Liver (tissue), 9 donors: ENCODE results near the gene PCDH9. TPM values are rescaled to one million over a fixed set of nuclear protein-coding genes. Genes with fewer than 3 reads are reported as not detected.

ENCODE experiments used
- DNase-seq: peaks from one replicate; pipeline ENCODE4 v3.0.0-alpha.2; 2017; ENCODE audit warnings: low spot score
- H3K27ac ChIP-seq, 2 donors: one replicate each; pipeline ENCODE4 v1.7.0; 2013; ENCODE audit warnings: inconsistent platforms in 2 of 2, low read length in 2 of 2, control low read depth in 1 of 2, low read depth in 1 of 2, mild to moderate bottlenecking in 1 of 2
- H3K27me3 ChIP-seq, 4 donors: one replicate each; pipeline versions ENCODE4 v1.6.1 to v1.7.0; 2013; ENCODE audit warnings: low read length in 3 of 4, inconsistent platforms in 1 of 4, mild to moderate bottlenecking in 1 of 4, moderate library complexity in 1 of 4; ENCODE audit not compliant: control insufficient read depth in 4 of 4, insufficient read depth in 4 of 4
- H3K36me3 ChIP-seq, 4 donors: one replicate each; pipeline versions ENCODE4 v1.6.1 to v1.7.0; 2013; ENCODE audit warnings: low read length in 3 of 4, mild to moderate bottlenecking in 3 of 4, low read depth in 1 of 4, moderate library complexity in 1 of 4; ENCODE audit not compliant: control insufficient read depth in 4 of 4, insufficient read depth in 3 of 4
- H3K4me1 ChIP-seq, 4 donors: one replicate each; pipeline versions ENCODE4 v1.6.1 to v1.7.0; 2013; ENCODE audit warnings: low read length in 3 of 4, mild to moderate bottlenecking in 3 of 4, moderate library complexity in 1 of 4; ENCODE audit not compliant: control insufficient read depth in 4 of 4, insufficient read depth in 4 of 4
- H3K4me3 ChIP-seq, 3 donors: one replicate each; pipeline versions ENCODE4 v1.6.1 to v1.7.0; 2013; ENCODE audit warnings: low read length in 3 of 3, control low read depth in 1 of 3, low read depth in 1 of 3, mild to moderate bottlenecking in 1 of 3
- H3K9ac ChIP-seq, 2 donors: one replicate each; pipeline ENCODE4 v1.7.0; 2013; ENCODE audit warnings: low read length in 2 of 2, mild to moderate bottlenecking in 2 of 2, moderate library complexity in 2 of 2, control low read depth in 1 of 2, low read depth in 1 of 2
- H3K9me3 ChIP-seq, 4 donors: one replicate each; pipeline versions ENCODE4 v1.6.1 to v1.7.0; 2013; ENCODE audit warnings: low read length in 3 of 4; ENCODE audit not compliant: control insufficient read depth in 4 of 4
- ATF3 ChIP-seq: IDR thresholded peaks from 2 replicates; pipeline ENCODE4 v1.6.1; 2016; ENCODE audit warnings: antibody characterized with exemption
- CTCF ChIP-seq: fragments of 150-350 bp; IDR thresholded peaks from 2 replicates; pipeline ENCODE4 v1.5.1; 2017; ENCODE audit warnings: improper control_type of control experiment, low read depth, low read length; ENCODE audit not compliant: missing input control
- FOXA1 ChIP-seq: IDR thresholded peaks from 2 replicates; pipeline ENCODE4 v1.6.1; 2016; ENCODE audit warnings: antibody characterized with exemption
- FOXA2 ChIP-seq: IDR thresholded peaks from 2 replicates; pipeline ENCODE4 v1.6.1; 2016; ENCODE audit warnings: antibody characterized with exemption
- HNF4A ChIP-seq, 2 donors: conservative IDR thresholded peaks; 2 replicates each; pipeline ENCODE4 v1.6.1; 2016; ENCODE audit warnings: antibody characterized with exemption in 2 of 2, mild to moderate bottlenecking in 2 of 2
- MAX ChIP-seq: IDR thresholded peaks from 2 replicates; pipeline ENCODE4 v1.6.1; 2016; ENCODE audit warnings: antibody characterized with exemption
- NR2F2 ChIP-seq: IDR thresholded peaks from 2 replicates; pipeline ENCODE4 v1.6.1; 2016; ENCODE audit warnings: antibody characterized with exemption
- RAD21 ChIP-seq, 2 donors: IDR thresholded peaks; 2 replicates each; pipeline ENCODE4 v1.6.1; 2016; ENCODE audit warnings: antibody characterized with exemption in 2 of 2, mild to moderate bottlenecking in 2 of 2
- SP1 ChIP-seq: IDR thresholded peaks from 2 replicates; pipeline ENCODE4 v1.6.1; 2018; ENCODE audit warnings: antibody characterized with exemption, mild to moderate bottlenecking
- TAF1 ChIP-seq: conservative IDR thresholded peaks from 2 replicates; pipeline ENCODE4 v1.6.1; 2016; ENCODE audit warnings: antibody characterized with exemption, mild to moderate bottlenecking
- YY1 ChIP-seq: IDR thresholded peaks from 2 replicates; pipeline ENCODE4 v1.6.1; 2016; ENCODE audit warnings: antibody characterized with exemption, mild to moderate bottlenecking
- ZBTB33 ChIP-seq: IDR thresholded peaks from 2 replicates; pipeline ENCODE4 v1.6.1; 2016; ENCODE audit warnings: antibody characterized with exemption
- WGBS: extraction: QIAGEN DNeasy Blood & Tissue Kit; methylation state at CpG from one replicate; pipeline ENCODE4 v1.1.7; 2013; 5-methylcytosine and 5-hydroxymethylcytosine counted together
- polyA plus RNA-seq, 2 donors: library from polyadenylated mRNA; stranded (reverse) in 1 of 2; unstranded in 1 of 2; fragments of 200-250 nt in 1 of 2; fragments of >200 nt in 1 of 2; fragmentation: Nextera tagmentation in 1 of 2; extraction: Ambion mirVana in 1 of 2; gene quantifications; one replicate each; pipeline versions ENCODE4 v1.2.1 to v1.2.3, GENCODE V29; 2013 to 2015
- total RNA-seq, 2 donors: library from RNA; depleted of rRNA; stranded (reverse); fragments of >200 nt; gene quantifications; one replicate each; pipeline ENCODE4 v1.2.3, GENCODE V29; 2014
- donor health status: healthy.
- donor health status: healthy.
- donor health status: healthy.
- donor health status: healthy.
- donor health status: healthy.

Gene PCDH9
- total and polyA plus RNA-seq, 4 donors: 0.90 to 4.0 (median 2.2) TPM

- H3K27me3 ChIP-seq: no peaks in the 10 kb centered on the region
- no peaks in the 10 kb centered on the region for H3K4me1 ChIP-seq
- no peak overlapping the region for H3K9ac ChIP-seq
- DNase-seq: no peak
- no peaks in the 10 kb centered on the region for H3K36me3 ChIP-seq
- H3K4me3 ChIP-seq: no peak overlapping the region
- H3K27ac ChIP-seq: no peak overlapping the region
- 86% methylated on average over 24 of the region's 24 CpGs for WGBS
- TF ChIP-seq HNF4A (conservative IDR thresholded peaks at IDR 0.05) (no peak), ATF3 (no peak), NR2F2 (no peak), YY1 (no peak), RAD21 (IDR thresholded peaks at IDR 0.05) (no peak), FOXA2 (no peak), ZBTB33 (no peak), CTCF (no peak), TAF1 (no peak), SP1 (no peak), MAX (no peak)
- no peaks in the 10 kb centered on the region for H3K9me3 ChIP-seq
Measured at GRCh38 chr13:67155898-67156722, 74.0 kb downstream of the PCDH9 start.

GRCh38 chr13:67152085-67152484, 78.1 kb downstream of the PCDH9 start:
- Histone ChIP-seq H3K27me3 (no peaks in the 10 kb centered on the region), H3K9ac (peak overlapping the region in 1 of 2 donors; percentile 16), H3K27ac (no peak overlapping the region), H3K36me3 (no peaks in the 10 kb centered on the region), H3K4me1 (no peaks in the 10 kb centered on the region), H3K9me3 (no peaks in the 10 kb centered on the region), H3K4me3 (no peak overlapping the region)
- TF ChIP-seq TAF1 (no peak), FOXA1 (no peak), SP1 (no peak), FOXA2 (no peak), YY1 (no peak)
- 89% methylated on average over 2 of the region's 2 CpGs for WGBS
- DNase-seq: no peak

GRCh38 chr13:67151652-67152051, 78.5 kb downstream of the PCDH9 start:
- no peaks in the 10 kb centered on the region for H3K27me3 ChIP-seq
- DNase-seq: no peak

More at GRCh38 chr13:67151652-67152051, 78.5 kb downstream of the PCDH9 start:
- no peak overlapping the region for H3K4me3 ChIP-seq
- H3K9me3 ChIP-seq: no peaks in the 10 kb centered on the region
- H3K4me1 ChIP-seq: no peaks in the 10 kb centered on the region
- H3K36me3 ChIP-seq: no peaks in the 10 kb centered on the region
- H3K9ac ChIP-seq: no peak overlapping the region
- no peak for TF ChIP-seq TAF1
- no peak overlapping the region for H3K27ac ChIP-seq
